Dendritic cell treated with granulocyte-macrophage colony-stimulating factor and Interleukin-4, amounts not matched to agents 40 ng/mL and 50 ng/mL, for 4 days (primary cell): Measurements from ENCODE around the gene BCL2L2.
"Not testable (repeated sequence)": the region's sequence is repeated elsewhere in the genome, so short reads cannot be mapped to it uniquely, and the experiment has no call there.

Experiments used
- H3K27ac Mint-ChIP-seq: one replicate; pipeline ENCODE4 v1.8.0; 2022; ENCODE audit warnings: mild to moderate bottlenecking, mixed read lengths
- H3K27me3 Mint-ChIP-seq: one replicate; pipeline ENCODE4 v1.8.0; 2022; ENCODE audit warnings: mild to moderate bottlenecking, mixed read lengths
- H3K36me3 Mint-ChIP-seq: one replicate; pipeline ENCODE4 v1.8.0; 2022; ENCODE audit warnings: low read depth, mixed read lengths
- H3K4me1 Mint-ChIP-seq: one replicate; pipeline ENCODE4 v1.8.0; 2022; ENCODE audit warnings: low read depth, mixed read lengths
- H3K4me3 Mint-ChIP-seq: one replicate; pipeline ENCODE4 v1.8.0; 2022; ENCODE audit warnings: mild to moderate bottlenecking, moderate library complexity, mixed read lengths
- H3K9me3 Mint-ChIP-seq: one replicate; pipeline ENCODE4 v1.8.0; 2022; ENCODE audit warnings: mixed read lengths
- intact Hi-C: fragments of 100-400 bp; cut with micrococcal nuclease; formaldehyde crosslinking; loops from one replicate; pipeline ENCODE4 v1.15.0; 2022

Gene BCL2L2

GRCh38 chr14:23324455-23324846, 17.8 kb downstream of the BCL2L2 start:
- Mint-ChIP-seq H3K36me3 (peaks cover 59% of the 10 kb centered on the region), H3K27me3 (no peaks in the 10 kb centered on the region), H3K27ac (no peak overlapping the region), H3K4me3 (no peak overlapping the region), H3K9me3 (no peaks in the 10 kb centered on the region), H3K4me1 (peaks cover 45% of the 10 kb centered on the region)
- intact Hi-C loops = loop anchor here (5.0 to 10.0 kb wide), 2 partner anchors 60 to 243 kb away; partner anchors contain the start of gene AP1G2

- Mint-ChIP-seq H3K9me3 (no peaks in the 10 kb centered on the region), H3K4me1 (peaks cover 40% of the 10 kb centered on the region), H3K27me3 (no peaks in the 10 kb centered on the region), H3K36me3 (peaks cover 53% of the 10 kb centered on the region), H3K4me3 (no peak overlapping the region), H3K27ac (no peak overlapping the region)
- intact Hi-C loops = loop anchor here (5.0 to 10.0 kb wide), 2 partner anchors 60 to 242 kb away; partner anchors contain the start of gene AP1G2
These were observed 18.4 kb downstream of the BCL2L2 start for GRCh38 chr14:23324993-23325392.

GRCh38 chr14:23325746-23326145, 19.1 kb downstream of the BCL2L2 start:
- intact Hi-C loops = loop anchor here (2.0 to 10.0 kb wide), 2 partner anchors 55 to 61 kb away; no protein-coding TSS in a partner anchor
- peaks cover 47% of the 10 kb centered on the region for H3K36me3 Mint-ChIP-seq

GRCh38 chr14:23326491-23327332, 20.1 kb downstream of the BCL2L2 start:
- H3K9me3 Mint-ChIP-seq = no peaks in the 10 kb centered on the region
- H3K4me1 Mint-ChIP-seq = peaks cover 31% of the 10 kb centered on the region
- H3K27me3 Mint-ChIP-seq = no peaks in the 10 kb centered on the region
- H3K4me3 Mint-ChIP-seq = no peak overlapping the region
- no peak overlapping the region for H3K27ac Mint-ChIP-seq
- H3K36me3 Mint-ChIP-seq = peaks cover 47% of the 10 kb centered on the region
- intact Hi-C loops = loop anchor here (2.0 to 10.0 kb wide), 2 partner anchors 54 to 62 kb away; no protein-coding TSS in a partner anchor

More at GRCh38 chr14:23325746-23326145, 19.1 kb downstream of the BCL2L2 start:
- not testable (repeated sequence) for H3K4me3 Mint-ChIP-seq, H3K27ac Mint-ChIP-seq, H3K9me3 Mint-ChIP-seq, H3K27me3 Mint-ChIP-seq
- H3K4me1 Mint-ChIP-seq = peaks cover 32% of the 10 kb centered on the region

GRCh38 chr14:23327947-23328744, 21.5 kb downstream of the BCL2L2 start:
- Mint-ChIP-seq H3K27ac (no peak overlapping the region), H3K4me3 (no peak overlapping the region), H3K4me1 (peaks cover 20% of the 10 kb centered on the region), H3K36me3 (peaks cover 33% of the 10 kb centered on the region), H3K27me3 (peaks cover 3% of the 10 kb centered on the region), H3K9me3 (no peaks in the 10 kb centered on the region)
- intact Hi-C loops = loop anchor here (2.0 to 10.0 kb wide), 2 partner anchors 53 to 63 kb away; no protein-coding TSS in a partner anchor

GRCh38 chr14:23335623-23336022, 29.0 kb downstream of the BCL2L2 start:
- Mint-ChIP-seq H3K36me3 (no peaks in the 10 kb centered on the region), H3K4me1 (no peaks in the 10 kb centered on the region), H3K9me3 (no peaks in the 10 kb centered on the region), H3K27ac (no peak overlapping the region), H3K27me3 (peaks cover 10% of the 10 kb centered on the region), H3K4me3 (no peak overlapping the region)
- intact Hi-C loops = no loop called here

- peaks cover 13% of the 10 kb centered on the region for H3K27me3 Mint-ChIP-seq
- no peaks in the 10 kb centered on the region for H3K4me1 Mint-ChIP-seq
- H3K4me3 Mint-ChIP-seq = no peak overlapping the region
These were observed 33.1 kb downstream of the BCL2L2 start for GRCh38 chr14:23339506-23340268.

GRCh38 chr14:23344481-23344880, 37.8 kb downstream of the BCL2L2 start:
- Mint-ChIP-seq H3K27me3 (peaks cover 10% of the 10 kb centered on the region), H3K9me3 (no peaks in the 10 kb centered on the region)

More at GRCh38 chr14:23339506-23340268, 33.1 kb downstream of the BCL2L2 start:
- Mint-ChIP-seq H3K36me3 (no peaks in the 10 kb centered on the region), H3K9me3 (no peaks in the 10 kb centered on the region), H3K27ac (no peak overlapping the region)
- intact Hi-C loops = no loop called here

GRCh38 chr14:23345987-23346692, 39.5 kb downstream of the BCL2L2 start:
- Mint-ChIP-seq H3K9me3 (no peaks in the 10 kb centered on the region), H3K36me3 (no peaks in the 10 kb centered on the region), H3K4me3 (no peak overlapping the region), H3K27ac (no peak overlapping the region), H3K27me3 (peaks cover 23% of the 10 kb centered on the region), H3K4me1 (no peaks in the 10 kb centered on the region)
- intact Hi-C loops = no loop called here

More at GRCh38 chr14:23344481-23344880, 37.8 kb downstream of the BCL2L2 start:
- H3K36me3 Mint-ChIP-seq = no peaks in the 10 kb centered on the region
- H3K4me3 Mint-ChIP-seq = no peak overlapping the region
- no peaks in the 10 kb centered on the region for H3K4me1 Mint-ChIP-seq
- H3K27ac Mint-ChIP-seq = no peak overlapping the region
- intact Hi-C loops = no loop called here

- no peaks in the 10 kb centered on the region for H3K9me3 Mint-ChIP-seq
- no peak overlapping the region for H3K27ac Mint-ChIP-seq
- no peak overlapping the region for H3K4me3 Mint-ChIP-seq
- no peaks in the 10 kb centered on the region for H3K36me3 Mint-ChIP-seq
- no peaks in the 10 kb centered on the region for H3K4me1 Mint-ChIP-seq
- intact Hi-C loops = no loop called here
- H3K27me3 Mint-ChIP-seq = peaks cover 28% of the 10 kb centered on the region
These were observed 40.2 kb downstream of the BCL2L2 start for GRCh38 chr14:23346693-23347405.

GRCh38 chr14:23347406-23348296, 41.0 kb downstream of the BCL2L2 start:
- Mint-ChIP-seq H3K27me3 (peaks cover 29% of the 10 kb centered on the region), H3K27ac (no peak overlapping the region), H3K4me3 (no peak overlapping the region), H3K9me3 (no peaks in the 10 kb centered on the region), H3K4me1 (no peaks in the 10 kb centered on the region), H3K36me3 (no peaks in the 10 kb centered on the region)
- intact Hi-C loops = no loop called here

- Mint-ChIP-seq H3K4me1 (no peaks in the 10 kb centered on the region), H3K4me3 (no peak overlapping the region), H3K27me3 (peaks cover 35% of the 10 kb centered on the region), H3K36me3 (no peaks in the 10 kb centered on the region), H3K9me3 (no peaks in the 10 kb centered on the region), H3K27ac (no peak overlapping the region)
- intact Hi-C loops = no loop called here
These were observed 41.6 kb downstream of the BCL2L2 start for GRCh38 chr14:23348297-23348655.
